ENCODE measurements around the gene DLGAP1.

DNA sequence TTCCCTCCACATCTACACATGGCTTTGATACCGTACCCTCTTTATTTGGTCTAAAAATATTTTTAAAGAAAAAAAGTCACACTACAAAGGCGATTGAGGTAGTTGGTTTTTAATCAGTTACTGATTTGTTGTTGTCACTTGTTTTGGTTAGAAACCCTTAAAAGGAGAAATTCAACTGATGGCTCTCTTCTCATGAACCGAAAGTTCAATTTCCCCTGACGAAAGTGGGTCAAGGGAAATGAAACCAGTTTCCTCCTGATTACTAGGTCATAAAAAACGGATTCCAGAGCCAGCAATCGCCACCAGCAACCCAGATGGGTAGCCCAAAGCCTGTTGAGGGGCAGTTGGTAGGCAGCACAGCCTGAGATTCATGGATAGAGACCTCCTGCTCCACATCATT lies 63.2 kb downstream of the DLGAP1 start:
- TF ChIP-seq FOXK2 (IDR thresholded peaks at IDR 0.05), result no peak
- no peak for TF ChIP-seq FOXM1 (IDR thresholded peaks at IDR 0.05; ENCODE audit: borderline replicate concordance)
- TF ChIP-seq SP1 (IDR thresholded peaks at IDR 0.05), result no peak
- no peak for TF ChIP-seq L3MBTL2 (conservative IDR thresholded peaks at IDR 0.05)
- TF ChIP-seq NFRKB (IDR thresholded peaks at IDR 0.05), result no peak
- no peak for TF ChIP-seq HDGF (IDR thresholded peaks at IDR 0.05; ENCODE audit: borderline replicate concordance)
- TF ChIP-seq ELF4 (IDR thresholded peaks at IDR 0.05), result no peak
